Body of pancreas (tissue), 4 donors: Measurements from ENCODE around the gene LRIG2. TPM values are rescaled to one million over a fixed set of nuclear protein-coding genes. Genes with fewer than 3 reads are reported as not detected.

Experiments
- ATAC-seq: fragments of 150-250 bp; one replicate; pipeline ENCODE4 v1.9.1; 2016
- DNase-seq, 4 donors: peaks; one replicate each; pipeline ENCODE4 v3.0.0-alpha.2; 2019
- H3K27ac ChIP-seq, 4 donors: fragments of 200-600 bp; sonication (generic); 1 replicate in 3 of 4; 2 replicates in 1 of 4; pipeline versions ENCODE4 v1.5.1 to v1.6.1; 2016 to 2019; ENCODE audit warnings: mild to moderate bottlenecking in 1 of 4, mixed read lengths in 1 of 4, moderate library complexity in 1 of 4
- H3K27me3 ChIP-seq, 2 donors: fragments of 200-600 bp; sonication (generic); one replicate each; pipeline ENCODE4 v1.6.0; 2016; ENCODE audit warnings: mild to moderate bottlenecking in 1 of 2
- H3K36me3 ChIP-seq, 2 donors: fragments of 200-600 bp; sonication (generic); replicated peaks in 1 of 2; 2 replicates each; pipeline ENCODE4 v1.5.1; 2016; ENCODE audit warnings: low read depth in 2 of 2; ENCODE audit not compliant: insufficient read depth in 1 of 2
- H3K4me1 ChIP-seq: fragments of 200-600 bp; sonication (generic); one replicate; pipeline ENCODE4 v1.6.0; 2016
- H3K4me3 ChIP-seq, 2 donors: fragments of 200-600 bp; sonication (generic); 1 replicate in 1 of 2; 2 replicates in 1 of 2; pipeline ENCODE4 v1.5.1; 2016 to 2019
- H3K9me3 ChIP-seq, 3 donors: fragments of 200-600 bp; sonication (generic); 1 replicate in 2 of 3; 2 replicates in 1 of 3; pipeline ENCODE4 v1.5.1; 2016
- CTCF ChIP-seq, 7 experiments: fragments of 450-650 bp in 4 of 7; fragments of 200-600 bp in 3 of 7; sonication (generic) in 3 of 7; IDR thresholded peaks; one replicate each; pipeline ENCODE4 v1.5.1; 2016 to 2019; ENCODE audit warnings: antibody characterized with exemption in 7 of 7
- POLR2A ChIP-seq, 3 donors: fragments of 450-650 bp; IDR thresholded peaks; one replicate each; pipeline ENCODE4 v1.6.1; 2016; ENCODE audit warnings: antibody characterized with exemption in 3 of 3, mild to moderate bottlenecking in 2 of 3
- WGBS, 2 donors: methylation state at CpG; one replicate each; pipeline ENCODE4 v1.1.5; 2017; 5-methylcytosine and 5-hydroxymethylcytosine counted together
- intact Hi-C: fragments of 100-400 bp; cut with DNase I; formaldehyde crosslinking; loops from one replicate; pipeline ENCODE4 v1.15.1; 2023
- total RNA-seq, 2 donors: library from RNA; depleted of rRNA; stranded (reverse); fragments of >200 nt; gene quantifications; one replicate each; pipeline ENCODE4 v1.1.0, GENCODE V29; 2016

The LRIG2 gene
- total RNA-seq, 2 donors from 2014 or later, result 8.6 to 9.9 TPM

DNA sequence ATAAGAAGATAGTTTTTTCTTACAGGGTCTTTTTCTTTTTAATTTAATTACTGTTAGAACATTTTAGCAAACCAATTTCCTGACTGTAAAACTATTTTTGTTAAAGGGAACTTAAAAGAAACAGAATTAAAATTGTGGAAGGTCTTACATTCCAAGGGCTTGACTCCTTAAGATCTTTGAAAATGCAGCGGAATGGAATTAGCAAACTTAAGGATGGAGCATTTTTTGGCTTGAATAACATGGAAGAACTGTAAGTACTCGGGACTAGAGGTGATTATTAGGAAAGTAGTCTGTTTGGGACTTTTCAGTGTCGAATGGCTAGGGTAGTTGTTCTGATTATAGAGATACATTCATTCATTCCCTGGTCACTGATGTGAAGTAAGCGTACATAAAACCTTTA is 21.5 kb downstream of the LRIG2 start:
- H3K36me3 ChIP-seq, result peaks cover 5 to 14% of the 10 kb centered on the region in 2 donors
- no peak for TF ChIP-seq POLR2A (IDR thresholded peaks at IDR 0.05)
- TF ChIP-seq CTCF (IDR thresholded peaks at IDR 0.05), result no peak

GRCh38 chr1:113095790-113096455 is 22.9 kb downstream of the LRIG2 start:
- Histone ChIP-seq H3K4me3 (no peak overlapping the region), H3K27me3 (no peaks in the 10 kb centered on the region), H3K9me3 (no peaks in the 10 kb centered on the region), H3K4me1 (peaks cover 3% of the 10 kb centered on the region), H3K27ac (no peak overlapping the region), H3K36me3 (peaks cover 5 to 16% of the 10 kb centered on the region in 2 donors)
- no peak for TF ChIP-seq POLR2A (IDR thresholded peaks at IDR 0.05)
- no peak for TF ChIP-seq CTCF (IDR thresholded peaks at IDR 0.05)
- no peak for DNase-seq
- intact Hi-C loops, result no loop called here
- 84 to 87% methylated on average over 5 of the region's 5 CpGs for WGBS, 2 donors
- no peak for ATAC-seq

More for the DNA sequence above, 21.5 kb downstream of the LRIG2 start:
- no peak for DNase-seq
- Histone ChIP-seq H3K27me3 (no peaks in the 10 kb centered on the region), H3K4me3 (no peak overlapping the region), H3K27ac (no peak overlapping the region), H3K9me3 (no peaks in the 10 kb centered on the region), H3K4me1 (peaks cover 4% of the 10 kb centered on the region)
- intact Hi-C loops, result no loop called here
- 92% methylated on average over 4 of the region's 4 CpGs for whole genome bisulfite sequencing, 2 donors
- ATAC-seq, result no peak

- 85 to 98% methylated on average over 3 of the region's 3 CpGs for WGBS, 2 donors
- DNase-seq, result no peak
- intact Hi-C loops, result no loop called here
- H3K27me3 ChIP-seq, result no peaks in the 10 kb centered on the region
- no peak overlapping the region for H3K27ac ChIP-seq
- no peaks in the 10 kb centered on the region for H3K9me3 ChIP-seq
- H3K36me3 ChIP-seq, result peaks cover 5 to 16% of the 10 kb centered on the region in 2 donors
- TF ChIP-seq POLR2A (IDR thresholded peaks at IDR 0.05), result no peak
- no peak for TF ChIP-seq CTCF (IDR thresholded peaks at IDR 0.05)
- H3K4me3 ChIP-seq, result no peak overlapping the region
- H3K4me1 ChIP-seq, result no peaks in the 10 kb centered on the region
- ATAC-seq, result no peak
These were observed 23.5 kb downstream of the LRIG2 start for GRCh38 chr1:113096493-113096892.

GRCh38 chr1:113101588-113101987 is 28.6 kb downstream of the LRIG2 start:
- no peak for ATAC-seq
- H3K36me3 ChIP-seq, result peaks cover 5 to 25% of the 10 kb centered on the region in 2 donors
- H3K4me1 ChIP-seq, result no peaks in the 10 kb centered on the region
- H3K4me3 ChIP-seq, result no peak overlapping the region
- TF ChIP-seq CTCF (IDR thresholded peaks at IDR 0.05) (no peak), POLR2A (IDR thresholded peaks at IDR 0.05) (no peak)
- H3K27ac ChIP-seq, result no peak overlapping the region
- H3K9me3 ChIP-seq, result no peaks in the 10 kb centered on the region
- H3K27me3 ChIP-seq, result no peaks in the 10 kb centered on the region
- intact Hi-C loops, result no loop called here
- no peak for DNase-seq

- H3K4me3 ChIP-seq, result no peak overlapping the region
- H3K4me1 ChIP-seq, result no peaks in the 10 kb centered on the region
- whole genome bisulfite sequencing, 2 donors, result 30 to 36% methylated on average over 1 of the region's 1 CpG
- peaks cover under 1 to 28% of the 10 kb centered on the region in 2 donors for H3K36me3 ChIP-seq
- DNase-seq (no peak), ATAC-seq (no peak)
- H3K27ac ChIP-seq, result no peak overlapping the region
- TF ChIP-seq CTCF (IDR thresholded peaks at IDR 0.05) (no peak), POLR2A (IDR thresholded peaks at IDR 0.05) (no peak)
- H3K27me3 ChIP-seq, result no peaks in the 10 kb centered on the region
- H3K9me3 ChIP-seq, result no peaks in the 10 kb centered on the region
- intact Hi-C loops, result no loop called here
These were observed 30.1 kb downstream of the LRIG2 start for GRCh38 chr1:113103048-113103447.
